ENCODE measurements around the gene KCNJ3.

DNA sequence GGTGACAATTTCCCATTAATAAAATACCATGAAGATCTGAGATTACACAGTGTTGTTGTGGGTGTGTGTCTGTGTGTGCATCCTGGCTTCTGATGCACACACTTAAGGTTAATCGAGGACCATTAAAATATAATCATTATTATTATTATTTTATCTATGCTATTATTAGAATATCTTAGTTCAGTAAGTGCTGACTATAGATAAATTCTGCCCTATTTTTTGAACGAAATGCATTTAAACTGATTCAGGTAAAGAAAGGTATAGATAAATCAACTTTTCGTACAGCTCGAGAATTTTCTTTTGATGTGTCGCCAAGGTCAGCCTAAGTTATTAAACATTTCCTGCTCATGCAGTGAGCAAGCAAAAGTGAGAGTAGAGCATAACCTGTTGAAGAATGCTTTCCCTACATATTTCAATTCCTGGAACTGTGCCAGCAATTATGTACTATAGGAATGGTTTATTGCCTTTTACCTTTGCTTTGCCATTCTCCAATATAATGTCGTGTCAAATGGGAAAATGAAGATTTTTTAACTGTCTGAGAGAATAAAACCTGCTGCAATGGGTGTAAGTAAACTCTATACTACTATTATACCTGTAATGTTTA, 25.8 kb downstream of the KCNJ3 start:
- TF ChIP-seq CTCF (IDR thresholded peaks at IDR 0.05) (no peak), POLR2A (IDR thresholded peaks at IDR 0.05) (no peak)

Measured in transverse colon (tissue), 3 donors.